ENCODE data around the gene DIP2C.

DNA sequence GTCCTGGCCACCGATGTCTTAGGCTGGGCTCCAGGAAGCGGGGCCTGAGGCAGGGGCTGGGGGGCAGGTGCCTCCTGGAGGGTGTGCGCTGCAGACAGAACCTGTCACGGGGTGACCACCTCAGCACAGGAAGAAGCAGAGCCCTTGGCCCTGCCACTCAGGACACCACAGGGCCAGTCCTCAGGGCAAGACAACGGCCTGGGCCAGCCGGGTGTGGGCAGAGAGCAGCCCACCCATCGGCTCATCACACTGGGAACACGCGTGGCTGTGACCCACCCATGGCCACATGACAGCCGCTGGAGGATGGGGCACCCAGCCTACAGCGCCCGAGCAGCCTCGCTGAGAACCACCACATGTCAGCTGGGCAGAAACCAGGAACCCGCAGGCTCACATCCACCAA, 5.9 kb upstream of the DIP2C start:
- TF ChIP-seq POLR2A (IDR thresholded peaks at IDR 0.05; ENCODE audit: low read depth, low read length) (no peak), TAF1 (IDR thresholded peaks at IDR 0.05; ENCODE audit: borderline replicate concordance, low read depth, low read length) (no peak)

All from GM12892 (cell line).